OCI-LY3 (cell line): ENCODE measurements around the gene KLC3.

ENCODE experiments used
- H2AFZ ChIP-seq: fragments of 200-600, 300-600 bp; shearing (Covaris generic); 2 replicates; pipeline ENCODE4 v1.6.0; 2014; ENCODE audit warnings: antibody characterized with exemption, low read depth, low read length
- H3K27ac ChIP-seq: fragments of 200-600, 300-600 bp; sonication (generic); 2 replicates; pipeline ENCODE4 v1.5.1; 2014; ENCODE audit warnings: mild to moderate bottlenecking, low read length, moderate library complexity, mixed read lengths
- H3K27me3 ChIP-seq: fragments of 200-600, 300-600 bp; sonication (generic); 2 replicates; pipeline ENCODE4 v1.6.1; 2014; ENCODE audit warnings: low read depth, low read length, mixed read lengths
- H3K36me3 ChIP-seq: fragments of 200-600, 300-600 bp; sonication (generic); replicated peaks from 2 replicates; pipeline ENCODE3; 2014; ENCODE audit warnings: low read depth, low read length, mixed read lengths
- H3K4me1 ChIP-seq: fragments of 300-600, 200-600 bp; sonication (generic); 2 replicates; pipeline ENCODE4 v1.6.1; 2014; ENCODE audit warnings: low read length, mixed read lengths
- H3K4me2 ChIP-seq: fragments of 200-600, 300-600 bp; sonication (generic); 2 replicates; pipeline ENCODE4 v1.6.1; 2014; ENCODE audit warnings: low read length, mixed read lengths
- H3K4me3 ChIP-seq: fragments of 300-600, 200-600 bp; sonication (generic); 2 replicates; pipeline ENCODE4 v1.5.1; 2014; ENCODE audit warnings: antibody characterized with exemption, mild to moderate bottlenecking, low read length, moderate library complexity
- H3K79me2 ChIP-seq: fragments of 300-600, 200-600 bp; shearing (Covaris generic); 2 replicates; pipeline ENCODE4 v1.6.1; 2014; ENCODE audit warnings: mild to moderate bottlenecking, low read length, mixed read lengths
- H3K9ac ChIP-seq: fragments of 300-600, 200-600 bp; shearing (Covaris generic); 2 replicates; pipeline ENCODE4 v1.6.0; 2014; ENCODE audit warnings: mild to moderate bottlenecking, low read length, moderate library complexity
- H3K9me3 ChIP-seq: fragments of 200-600, 300-600 bp; shearing (Covaris generic); 2 replicates; pipeline ENCODE4 v1.6.1; 2014; ENCODE audit warnings: low read length, mixed read lengths; ENCODE audit not compliant: insufficient read depth
- H4K20me1 ChIP-seq: fragments of 200-600, 300-600 bp; sonication (generic); 2 replicates; pipeline ENCODE4 v1.6.1; 2016; ENCODE audit warnings: low read length, mixed read lengths; ENCODE audit not compliant: insufficient read depth
- CTCF ChIP-seq: fragments of 200-600, 300-600 bp; sonication (generic); IDR thresholded peaks from 2 replicates; pipeline ENCODE4 v1.5.1; 2014; ENCODE audit warnings: antibody characterized with exemption, low read length, low read depth
- EZH2phosphoT487 ChIP-seq: fragments of 200-600 bp; shearing (Covaris generic); IDR thresholded peaks from 2 replicates; pipeline ENCODE4 v1.6.1; 2018; ENCODE audit warnings: antibody characterized with exemption, mixed run types, low read depth

Gene KLC3

GRCh38 chr19:45352062-45352461 is 11.5 kb downstream of the KLC3 start:
- Histone ChIP-seq H3K27ac (no peak overlapping the region), H2AFZ (no peak overlapping the region), H3K4me2 (no peak overlapping the region), H4K20me1 (no peaks in the 10 kb centered on the region; the same call in 1 of the 2 replicates), H3K9ac (no peak overlapping the region), H3K27me3 (no peaks in the 10 kb centered on the region), H3K4me3 (no peak overlapping the region), H3K36me3 (peaks cover 61% of the 10 kb centered on the region), H3K4me1 (no peaks in the 10 kb centered on the region), H3K79me2 (no peaks in the 10 kb centered on the region), H3K9me3 (no peaks in the 10 kb centered on the region)
- no peak for TF ChIP-seq CTCF
- TF ChIP-seq EZH2phosphoT487: no peak

GRCh38 chr19:45352471-45352870 is 11.9 kb downstream of the KLC3 start:
- peaks cover 65% of the 10 kb centered on the region for H3K36me3 ChIP-seq
- H3K27ac ChIP-seq: no peak overlapping the region

GRCh38 chr19:45352914-45353796 is 12.6 kb downstream of the KLC3 start:
- peaks cover 67% of the 10 kb centered on the region for H3K36me3 ChIP-seq
- TF ChIP-seq CTCF: no peak
- H3K79me2 ChIP-seq: no peaks in the 10 kb centered on the region

More at GRCh38 chr19:45352471-45352870, 11.9 kb downstream of the KLC3 start:
- Histone ChIP-seq H3K79me2 (no peaks in the 10 kb centered on the region), H3K9ac (no peak overlapping the region), H3K4me1 (no peaks in the 10 kb centered on the region), H3K4me3 (no peak overlapping the region), H3K4me2 (no peak overlapping the region), H3K27me3 (no peaks in the 10 kb centered on the region), H4K20me1 (no peaks in the 10 kb centered on the region; the same call in 1 of the 2 replicates), H3K9me3 (no peaks in the 10 kb centered on the region), H2AFZ (no peak overlapping the region)
- TF ChIP-seq EZH2phosphoT487: no peak
- no peak for TF ChIP-seq CTCF

GRCh38 chr19:45354241-45354842 is 13.8 kb downstream of the KLC3 start:
- Histone ChIP-seq H3K4me1 (no peaks in the 10 kb centered on the region), H3K4me2 (no peak overlapping the region), H2AFZ (no peak overlapping the region), H3K79me2 (no peaks in the 10 kb centered on the region), H3K4me3 (no peak overlapping the region), H3K36me3 (peaks cover 75% of the 10 kb centered on the region), H3K9me3 (no peaks in the 10 kb centered on the region), H3K27me3 (no peaks in the 10 kb centered on the region), H4K20me1 (no peaks in the 10 kb centered on the region), H3K27ac (no peak overlapping the region), H3K9ac (no peak overlapping the region)
- TF ChIP-seq EZH2phosphoT487: no peak
- no peak for TF ChIP-seq CTCF

More at GRCh38 chr19:45352914-45353796, 12.6 kb downstream of the KLC3 start:
- Histone ChIP-seq H3K27me3 (no peaks in the 10 kb centered on the region), H3K9me3 (no peaks in the 10 kb centered on the region), H3K4me3 (no peak overlapping the region), H4K20me1 (no peaks in the 10 kb centered on the region; the same call in 1 of the 2 replicates), H2AFZ (no peak overlapping the region), H3K9ac (no peak overlapping the region), H3K27ac (no peak overlapping the region), H3K4me1 (no peaks in the 10 kb centered on the region), H3K4me2 (no peak overlapping the region)
